GM12878 (cell line): Measurements from ENCODE around the gene SREK1.

Experiments used
- BCL11A ChIP-seq: IDR thresholded peaks from 2 replicates; pipeline ENCODE4 v1.6.1; 2011; ENCODE audit warnings: low read depth, low read length
- CTCF ChIP-seq, 3 experiments: IDR thresholded peaks in 2 of 3; conservative IDR thresholded peaks in 1 of 3; 2 replicates each; pipeline ENCODE4 v1.5.1; 2011; ENCODE audit warnings: low read depth in 3 of 3, low read length in 3 of 3, mild to moderate bottlenecking in 3 of 3, control low read depth in 2 of 3, moderate library complexity in 2 of 3, inconsistent platforms in 1 of 3, mixed read lengths in 1 of 3; ENCODE audit not compliant: control insufficient read depth in 2 of 3, insufficient read depth in 1 of 3; ENCODE audit errors: extremely low read depth in 1 of 3
- EGR1 ChIP-seq, 2 experiments: IDR thresholded peaks; 1 replicate in 1 of 2; 2 replicates in 1 of 2; pipeline ENCODE4 v1.6.1; 2011 to 2012; ENCODE audit warnings: low read depth in 2 of 2, low read length in 2 of 2, borderline replicate concordance in 1 of 2, mild to moderate bottlenecking in 1 of 2, moderate library complexity in 1 of 2
- IKZF1 ChIP-seq: fragments of 450-650 bp; conservative IDR thresholded peaks from 2 replicates; pipeline ENCODE4 v1.6.1; 2017; ENCODE audit warnings: antibody characterized with exemption, mild to moderate bottlenecking
- JUND ChIP-seq: IDR thresholded peaks from 2 replicates; pipeline ENCODE4 v1.6.1; 2012; ENCODE audit warnings: low read depth, mild to moderate bottlenecking, low read length, improper control_type of control experiment, moderate library complexity
- NR2C1 ChIP-seq: fragments of 450-650 bp; IDR thresholded peaks from 2 replicates; pipeline ENCODE4 v1.6.1; 2017; ENCODE audit warnings: antibody characterized with exemption, mild to moderate bottlenecking, moderate library complexity
- NR2C2 ChIP-seq: IDR thresholded peaks from 2 replicates; pipeline ENCODE4 v1.6.1; 2011; ENCODE audit warnings: borderline replicate concordance, low read depth; ENCODE audit not compliant: control insufficient read depth, insufficient read length
- REST ChIP-seq: IDR thresholded peaks from 2 replicates; pipeline ENCODE4 v1.6.1; 2012; ENCODE audit warnings: mild to moderate bottlenecking, low read depth, low read length
- SP1 ChIP-seq: IDR thresholded peaks from one replicate; pipeline ENCODE4 v1.6.1; 2011; ENCODE audit warnings: low read depth, low read length
- YBX1 ChIP-seq: fragments of 450-650 bp; IDR thresholded peaks from 2 replicates; pipeline ENCODE4 v1.6.1; 2016; ENCODE audit warnings: antibody characterized with exemption

GRCh38 chr5:66118304-66118703 lies 25.8 kb upstream of the SREK1 start:
- no peak for TF ChIP-seq BCL11A
- TF ChIP-seq REST: no peak
- TF ChIP-seq NR2C2: no peak
- TF ChIP-seq CTCF (IDR thresholded peaks at IDR 0.05 in 2 of 3, conservative IDR thresholded peaks at IDR 0.05 in 1 of 3; ENCODE audit: control insufficient read depth in 2 of 3, extremely low read depth in 1 of 3, insufficient read depth in 1 of 3, low read depth in 3 of 3, low read length in 3 of 3): no peak
- TF ChIP-seq IKZF1: no peak
- no peak for TF ChIP-seq SP1
- TF ChIP-seq JUND: no peak
- TF ChIP-seq NR2C1: no peak
- TF ChIP-seq EGR1 (IDR thresholded peaks at IDR 0.05; ENCODE audit: borderline replicate concordance in 1 of 2, low read depth in 2 of 2, low read length in 2 of 2): no peak
- no peak for TF ChIP-seq YBX1
